Upper lobe of left lung (tissue), 4 donors: ENCODE data around the gene DPF3.

ENCODE experiments used
- CTCF ChIP-seq, 6 experiments: fragments of 450-650 bp in 4 of 6; fragments of 200-600 bp in 2 of 6; sonication (generic) in 2 of 6; IDR thresholded peaks; one replicate each; pipeline ENCODE4 v1.5.1; 2016 to 2019; ENCODE audit warnings: antibody characterized with exemption in 6 of 6
- POLR2A ChIP-seq, 4 donors: fragments of 450-650 bp; IDR thresholded peaks; one replicate each; pipeline ENCODE4 v1.5.1; 2016 to 2017; ENCODE audit warnings: antibody characterized with exemption in 4 of 4, mild to moderate bottlenecking in 2 of 4

GRCh38 chr14:72802588-72802946 lies 91.3 kb downstream of the DPF3 start:
- no peak for TF ChIP-seq POLR2A (IDR thresholded peaks at IDR 0.05)
- no peak for TF ChIP-seq CTCF (IDR thresholded peaks at IDR 0.05)
